ENCODE data around the gene PRCD.

Gene PRCD

GRCh38 chr17:76575570-76575969 is 35.7 kb downstream of the PRCD start:
- DNase-seq: no peak

- DNase-seq: no peak
Observed at GRCh38 chr17:76576189-76576588, 36.3 kb downstream of the PRCD start.

DNA sequence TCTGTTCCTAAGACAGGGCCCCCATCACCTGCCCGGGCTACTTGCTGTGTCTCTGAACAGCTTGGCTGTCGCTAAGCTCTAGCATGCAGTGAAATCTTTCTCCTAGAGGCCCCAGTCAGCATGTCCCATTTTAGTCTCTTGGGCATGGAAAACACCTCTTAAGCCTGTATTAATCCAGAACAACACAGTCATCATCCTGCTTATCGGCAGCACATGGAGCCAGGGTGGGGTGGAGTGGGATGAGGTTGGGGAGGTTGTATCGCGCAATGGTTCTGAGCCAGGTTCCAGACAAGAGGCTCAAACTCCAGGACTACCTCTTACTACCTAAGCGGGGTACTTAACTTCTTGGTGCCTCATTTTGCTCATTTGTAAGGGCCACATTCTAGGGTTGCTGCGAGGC is 38.0 kb downstream of the PRCD start:
- DNase-seq: no peak

- DNase-seq: no peak
Observed at GRCh38 chr17:76578376-76578775, 38.5 kb downstream of the PRCD start.

- DNase-seq: no peak
Observed at GRCh38 chr17:76579281-76579680, 39.4 kb downstream of the PRCD start.

- no peak for DNase-seq
Observed at GRCh38 chr17:76581515-76581914, 41.7 kb downstream of the PRCD start.

DNA sequence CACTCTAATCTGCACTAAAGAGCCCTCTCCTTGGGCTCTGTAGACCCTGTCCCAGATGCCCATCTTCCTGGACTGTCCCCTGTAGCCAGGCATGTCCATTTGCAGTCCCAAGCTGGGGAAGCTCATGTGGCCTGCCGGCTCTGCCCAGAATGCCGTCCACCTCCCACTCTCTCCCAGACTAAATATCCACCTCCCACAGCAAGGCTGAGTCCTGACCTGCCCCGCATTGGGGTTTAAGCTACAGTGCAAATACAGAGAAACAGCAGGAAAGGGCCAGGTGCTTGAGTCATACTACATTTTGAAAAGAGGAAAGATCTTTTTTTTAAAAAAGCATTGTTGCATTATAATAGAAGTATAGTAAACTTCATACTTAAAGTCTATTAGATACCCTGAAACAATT is 42.8 kb downstream of the PRCD start:
- DNase-seq: no peak

- DNase-seq: no peak
Observed at GRCh38 chr17:76584427-76585032, 44.7 kb downstream of the PRCD start.

DNA sequence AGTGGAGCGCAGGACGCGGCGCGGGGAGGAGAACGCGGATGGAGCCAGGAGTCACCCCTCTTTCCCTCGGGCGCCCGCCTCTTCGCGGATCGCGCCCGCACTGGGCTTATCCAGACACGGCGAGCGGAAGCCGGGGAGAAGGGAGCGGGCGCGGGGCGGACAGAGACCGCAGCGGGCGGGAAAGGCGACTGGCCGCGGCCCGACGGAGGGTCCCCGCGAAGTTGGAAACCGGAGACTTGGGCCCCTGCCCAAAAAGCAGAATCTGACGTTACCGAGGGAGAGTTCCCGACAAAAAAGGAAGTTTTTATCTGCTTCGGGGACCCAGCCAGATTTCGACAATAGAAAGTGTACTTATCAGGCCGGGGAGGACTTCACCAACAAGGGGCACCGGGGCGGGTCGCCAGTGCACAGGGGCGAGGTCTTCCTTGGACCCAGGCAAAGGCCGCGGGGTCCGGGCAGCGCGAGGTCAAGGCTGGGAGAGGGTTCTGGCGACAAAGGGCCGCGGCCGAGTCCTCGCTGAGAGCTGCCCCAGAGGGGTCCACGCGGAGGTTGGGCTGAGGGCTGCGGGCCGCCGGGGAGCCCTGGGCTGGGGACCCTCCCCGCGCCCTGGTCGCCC is 45.3 kb downstream of the PRCD start:
- no peak for DNase-seq

- no peak for DNase-seq
Observed at GRCh38 chr17:76585649-76586593, 46.1 kb downstream of the PRCD start, which contains the start of gene ST6GALNAC2. TSS of gene ST6GALNAC2 (minus strand) at chr17:76585860. CDS start at chr17:76585808, 52 bp downstream.

DNA sequence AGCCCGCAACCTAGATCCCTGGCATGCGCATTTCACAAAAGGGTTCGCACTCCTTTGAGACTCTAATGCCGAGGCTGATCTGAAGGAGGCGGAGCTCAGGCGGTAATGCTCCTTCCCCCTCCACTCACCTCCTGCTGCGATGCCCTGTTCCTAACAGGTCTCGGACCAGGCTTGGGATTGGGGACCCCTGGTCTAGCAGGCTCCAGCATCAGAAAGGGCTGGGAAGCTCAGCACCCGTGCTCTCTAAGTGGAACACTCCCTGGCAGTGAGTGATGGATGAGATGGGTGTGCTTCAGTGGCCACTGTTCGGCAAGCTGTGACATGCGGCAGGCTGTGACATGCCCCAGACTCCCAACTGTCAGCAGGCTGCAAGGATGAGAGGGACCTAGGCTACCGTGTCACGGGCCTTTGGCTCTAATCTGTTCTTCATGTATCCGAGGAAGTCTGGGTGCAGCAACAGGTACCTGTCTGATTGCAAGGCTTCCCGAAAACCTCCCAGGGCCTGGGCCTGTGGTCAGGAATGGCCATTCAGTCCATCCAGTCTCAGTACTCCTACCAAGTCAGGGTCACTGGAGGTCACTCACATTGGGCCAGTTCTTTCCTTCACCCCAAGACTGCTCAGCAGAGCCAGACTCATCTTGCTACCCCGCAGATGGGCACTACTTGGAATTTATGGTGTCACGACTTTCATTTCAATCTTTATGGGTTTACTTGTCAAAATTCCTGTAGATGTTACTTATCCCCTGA is 47.1 kb downstream of the PRCD start:
- no peak for DNase-seq

DNA sequence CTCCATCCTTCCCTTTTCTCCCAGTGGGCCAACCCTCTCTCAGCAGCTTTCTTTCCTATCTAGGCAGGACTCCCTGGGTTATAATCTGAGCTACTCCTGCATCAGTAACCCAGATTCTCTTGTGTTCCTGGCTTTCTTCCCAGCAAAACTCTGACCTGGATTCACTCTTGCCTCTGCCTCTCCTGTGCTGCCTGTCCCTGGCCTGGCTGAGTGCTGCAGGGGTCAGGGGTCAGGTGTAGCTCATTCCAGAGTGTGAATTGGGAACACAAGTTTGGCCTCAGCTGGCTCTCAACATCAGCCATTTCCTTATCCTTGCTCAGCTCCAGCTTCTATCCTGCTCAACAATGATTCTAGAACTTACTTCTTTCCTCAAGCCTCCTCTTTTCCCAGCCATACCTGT is 48.3 kb downstream of the PRCD start:
- no peak for DNase-seq

GRCh38 chr17:76593384-76593826 is 53.6 kb downstream of the PRCD start:
- DNase-seq: peak; percentile 34

DNA sequence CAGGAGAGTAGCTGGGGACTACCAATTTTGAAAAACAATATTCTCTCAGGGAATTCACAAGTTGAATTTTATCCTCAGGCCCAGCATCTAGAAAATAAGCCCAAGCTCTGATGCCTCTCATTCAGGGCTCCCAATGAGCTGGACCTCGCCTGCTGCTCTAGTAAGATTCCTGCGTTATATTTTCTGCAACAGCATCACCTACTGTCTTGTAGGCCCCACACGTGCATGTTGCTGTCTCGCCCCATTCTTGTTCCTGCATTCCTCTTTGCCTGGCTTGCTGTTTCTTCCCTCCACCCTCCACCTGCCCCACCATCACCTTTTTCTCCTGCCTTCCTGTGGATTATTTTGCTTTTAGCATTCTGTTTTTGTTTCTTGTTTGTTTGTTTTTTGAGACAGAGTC is 54.1 kb downstream of the PRCD start:
- DNase-seq: no peak

DNA sequence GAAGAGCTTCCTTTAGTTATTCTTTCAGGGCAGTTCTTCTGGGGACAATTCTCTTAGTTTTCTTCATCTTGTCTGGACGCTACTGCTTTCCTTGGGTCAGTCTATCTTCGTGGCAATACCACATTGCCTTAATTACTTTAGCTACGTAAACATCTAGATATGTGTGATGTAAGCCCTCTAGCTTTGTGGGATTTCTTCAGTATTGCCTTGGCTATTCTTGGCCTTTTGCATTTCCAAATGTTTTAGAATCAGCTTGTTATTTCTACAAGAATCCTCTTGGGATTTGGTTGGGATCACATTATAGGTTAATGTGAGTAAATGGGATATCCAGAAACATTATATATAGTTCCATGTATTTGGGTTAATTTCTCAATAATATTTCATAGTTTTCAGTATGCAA is 54.8 kb downstream of the PRCD start:
- no peak for DNase-seq

Measured in fibroblast of skin of right quadriceps (primary cell).